Measurements from ENCODE around the gene AMN. TPM values are rescaled to one million over a fixed set of nuclear protein-coding genes. Genes with fewer than 3 reads are reported as not detected.

AMN gene
- polyA plus RNA-seq, 1 donor from 2014 or later = 0.15 TPM

GRCh38 chr14:102907303-102907844, 15.1 kb upstream of the AMN start:
- H3K9me3 ChIP-seq (ENCODE audit: low read length) = no peaks in the 10 kb centered on the region
- no peak overlapping the region for H3K4me3 ChIP-seq (ENCODE audit: low read length)
- no peaks in the 10 kb centered on the region for H3K27me3 ChIP-seq (ENCODE audit: insufficient read depth, low read depth, low read length)
- no peak overlapping the region for H3K27ac ChIP-seq (ENCODE audit: low read length)
- no peak overlapping the region for H2AFZ ChIP-seq (ENCODE audit: low read depth, low read length)
- peaks cover 7% of the 10 kb centered on the region for H3K36me3 ChIP-seq (ENCODE audit: insufficient read depth, low read length)
- H3K4me2 ChIP-seq (ENCODE audit: low read length) = no peak overlapping the region
- H3F3A ChIP-seq (ENCODE audit: insufficient read depth, low read length, poor library complexity, severe bottlenecking) = no peaks in the 10 kb centered on the region
- H3K79me2 ChIP-seq (replicated peaks; ENCODE audit: insufficient read depth, low read length) = no peaks in the 10 kb centered on the region
- H3K9ac ChIP-seq (ENCODE audit: low read length) = no peak overlapping the region
- no peaks in the 10 kb centered on the region for H4K20me1 ChIP-seq (ENCODE audit: insufficient read depth)
- no peaks in the 10 kb centered on the region for H3K9me2 ChIP-seq (ENCODE audit: insufficient read depth, low read length)
- TF ChIP-seq CTCF (IDR thresholded peaks at IDR 0.05; ENCODE audit: poor library complexity, severe bottlenecking) = no peak

- H3K9me3 ChIP-seq (ENCODE audit: low read length) = no peaks in the 10 kb centered on the region
- H3K36me3 ChIP-seq (ENCODE audit: insufficient read depth, low read length) = peaks cover 7% of the 10 kb centered on the region
- no peaks in the 10 kb centered on the region for H3F3A ChIP-seq (ENCODE audit: insufficient read depth, low read length, poor library complexity, severe bottlenecking)
- no peak overlapping the region for H3K27ac ChIP-seq (ENCODE audit: low read length)
- H3K4me3 ChIP-seq (ENCODE audit: low read length) = no peak overlapping the region
- H2AFZ ChIP-seq (ENCODE audit: low read depth, low read length) = no peak overlapping the region
- no peaks in the 10 kb centered on the region for H4K20me1 ChIP-seq (ENCODE audit: insufficient read depth)
- H3K9ac ChIP-seq (ENCODE audit: low read length) = no peak overlapping the region
- no peaks in the 10 kb centered on the region for H3K27me3 ChIP-seq (ENCODE audit: insufficient read depth, low read depth, low read length)
- no peaks in the 10 kb centered on the region for H3K79me2 ChIP-seq (replicated peaks; ENCODE audit: insufficient read depth, low read length)
- TF ChIP-seq EZH2 (IDR thresholded peaks at IDR 0.05; ENCODE audit: borderline replicate concordance, insufficient read depth, low read length, poor library complexity, severe bottlenecking) (no peak), SMC3 (conservative IDR thresholded peaks at IDR 0.05; ENCODE audit: poor library complexity) (no peak), CTCF (IDR thresholded peaks at IDR 0.05; ENCODE audit: poor library complexity, severe bottlenecking) (no peak), EP300 (conservative IDR thresholded peaks at IDR 0.05; ENCODE audit: poor library complexity, severe bottlenecking) (no peak)
- H3K9me2 ChIP-seq (ENCODE audit: insufficient read depth, low read length) = no peaks in the 10 kb centered on the region
- no peak overlapping the region for H3K4me2 ChIP-seq (ENCODE audit: low read length)
Observed at GRCh38 chr14:102907980-102908730, 14.3 kb upstream of the AMN start.

- Histone ChIP-seq H3K79me2 (replicated peaks; ENCODE audit: insufficient read depth, low read length) (no peaks in the 10 kb centered on the region), H4K20me1 (ENCODE audit: insufficient read depth) (no peaks in the 10 kb centered on the region), H3K27ac (ENCODE audit: low read length) (no peak overlapping the region), H3F3A (ENCODE audit: insufficient read depth, low read length, poor library complexity, severe bottlenecking) (no peaks in the 10 kb centered on the region), H3K36me3 (ENCODE audit: insufficient read depth, low read length) (peaks cover 7% of the 10 kb centered on the region), H3K9ac (ENCODE audit: low read length) (no peak overlapping the region), H3K27me3 (ENCODE audit: insufficient read depth, low read depth, low read length) (no peaks in the 10 kb centered on the region), H2AFZ (ENCODE audit: low read depth, low read length) (no peak overlapping the region), H3K4me3 (ENCODE audit: low read length) (no peak overlapping the region), H3K9me2 (ENCODE audit: insufficient read depth, low read length) (no peaks in the 10 kb centered on the region), H3K4me2 (ENCODE audit: low read length) (no peak overlapping the region), H3K9me3 (ENCODE audit: low read length) (no peaks in the 10 kb centered on the region)
- no peak for TF ChIP-seq EZH2 (IDR thresholded peaks at IDR 0.05; ENCODE audit: borderline replicate concordance, insufficient read depth, low read length, poor library complexity, severe bottlenecking)
- no peak for TF ChIP-seq EP300 (conservative IDR thresholded peaks at IDR 0.05; ENCODE audit: poor library complexity, severe bottlenecking)
- no peak for TF ChIP-seq REST (IDR thresholded peaks at IDR 0.05; ENCODE audit: borderline replicate concordance)
- TF ChIP-seq CTCF (IDR thresholded peaks at IDR 0.05; ENCODE audit: poor library complexity, severe bottlenecking) = no peak
- TF ChIP-seq POLR2AphosphoS5 (IDR thresholded peaks at IDR 0.05) = no peak
- TF ChIP-seq TAF1 (IDR thresholded peaks at IDR 0.05; ENCODE audit: low read depth) = no peak
- TF ChIP-seq RAD21 (conservative IDR thresholded peaks at IDR 0.05) = no peak
- no peak for TF ChIP-seq SMC3 (conservative IDR thresholded peaks at IDR 0.05; ENCODE audit: poor library complexity)
- no peak for TF ChIP-seq MXI1 (conservative IDR thresholded peaks at IDR 0.05; ENCODE audit: poor library complexity, severe bottlenecking)
Observed at GRCh38 chr14:102908766-102909455, 13.6 kb upstream of the AMN start.
